Cardiac fibroblast (primary cell): ENCODE results near the gene PRKD1.
A peak's percentile ranks its signal among the peaks of the same experiment; 100 is the strongest.

Experiments
- DNase-seq, 2 donors: peaks; one replicate each; pipeline versions ENCODE4 v3.0.0 to v3.0.0-alpha.2; 2010; ENCODE audit warnings: low read depth in 2 of 2
- H3K4me3 ChIP-seq, 2 donors: replicated peaks in 1 of 2; 1 replicate in 1 of 2; 2 replicates in 1 of 2; pipeline ENCODE4 v1.5.1; 2011; ENCODE audit warnings: low read depth in 2 of 2, low read length in 2 of 2, mild to moderate bottlenecking in 2 of 2, moderate library complexity in 1 of 2
- TF ChIP-seq, protein P1 (sequence below): IDR thresholded peaks from one replicate; pipeline ENCODE4 v1.5.1; 2011; ENCODE audit warnings: low read depth, mild to moderate bottlenecking, low read length, inconsistent platforms

Gene PRKD1

DNA sequence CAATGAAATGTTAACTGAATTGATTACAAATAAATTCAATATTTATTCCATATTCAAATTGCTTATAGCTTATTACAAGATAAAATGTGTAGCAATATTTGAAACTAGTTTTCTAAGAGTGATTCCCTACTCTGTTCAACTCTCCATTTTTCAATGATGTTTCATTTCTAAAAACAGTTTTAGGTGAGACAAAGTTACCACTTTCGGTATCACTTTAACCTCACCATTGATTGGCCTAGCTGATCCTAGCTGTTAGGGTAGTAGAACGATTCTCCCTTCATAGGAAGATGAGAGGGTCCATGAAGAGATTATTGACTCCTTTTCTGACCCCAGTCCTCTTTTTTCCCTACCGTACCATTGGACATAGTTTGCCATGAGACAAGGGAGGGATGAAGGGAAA is 373.3 kb downstream of the PRKD1 start:
- H3K4me3 ChIP-seq = no peak overlapping the region
- no peak for DNase-seq
- TF ChIP-seq, protein P1, sequence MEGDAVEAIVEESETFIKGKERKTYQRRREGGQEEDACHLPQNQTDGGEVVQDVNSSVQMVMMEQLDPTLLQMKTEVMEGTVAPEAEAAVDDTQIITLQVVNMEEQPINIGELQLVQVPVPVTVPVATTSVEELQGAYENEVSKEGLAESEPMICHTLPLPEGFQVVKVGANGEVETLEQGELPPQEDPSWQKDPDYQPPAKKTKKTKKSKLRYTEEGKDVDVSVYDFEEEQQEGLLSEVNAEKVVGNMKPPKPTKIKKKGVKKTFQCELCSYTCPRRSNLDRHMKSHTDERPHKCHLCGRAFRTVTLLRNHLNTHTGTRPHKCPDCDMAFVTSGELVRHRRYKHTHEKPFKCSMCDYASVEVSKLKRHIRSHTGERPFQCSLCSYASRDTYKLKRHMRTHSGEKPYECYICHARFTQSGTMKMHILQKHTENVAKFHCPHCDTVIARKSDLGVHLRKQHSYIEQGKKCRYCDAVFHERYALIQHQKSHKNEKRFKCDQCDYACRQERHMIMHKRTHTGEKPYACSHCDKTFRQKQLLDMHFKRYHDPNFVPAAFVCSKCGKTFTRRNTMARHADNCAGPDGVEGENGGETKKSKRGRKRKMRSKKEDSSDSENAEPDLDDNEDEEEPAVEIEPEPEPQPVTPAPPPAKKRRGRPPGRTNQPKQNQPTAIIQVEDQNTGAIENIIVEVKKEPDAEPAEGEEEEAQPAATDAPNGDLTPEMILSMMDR = no peak

DNA sequence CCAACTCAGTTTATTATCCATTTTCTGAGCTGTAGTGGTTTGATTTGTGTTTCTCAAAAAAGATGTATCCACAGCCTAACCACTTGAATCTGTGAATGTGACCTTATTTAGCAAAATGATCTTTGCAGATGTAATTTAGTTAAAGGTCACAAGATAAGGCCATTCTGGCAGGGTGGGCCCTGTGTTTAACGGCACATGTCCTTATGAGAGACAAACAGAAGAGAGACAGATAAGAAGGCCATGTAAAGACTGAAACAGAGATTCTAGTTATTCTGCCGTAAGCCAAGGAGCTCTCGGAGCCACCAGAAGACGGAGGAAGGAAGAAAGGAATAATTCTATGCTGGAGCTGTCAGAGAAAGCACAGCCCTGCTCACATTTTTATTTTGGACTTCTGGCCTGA is 374.2 kb downstream of the PRKD1 start:
- DNase-seq = no peak
- H3K4me3 ChIP-seq = no peak overlapping the region
- TF ChIP-seq, protein P1 = no peak

DNA sequence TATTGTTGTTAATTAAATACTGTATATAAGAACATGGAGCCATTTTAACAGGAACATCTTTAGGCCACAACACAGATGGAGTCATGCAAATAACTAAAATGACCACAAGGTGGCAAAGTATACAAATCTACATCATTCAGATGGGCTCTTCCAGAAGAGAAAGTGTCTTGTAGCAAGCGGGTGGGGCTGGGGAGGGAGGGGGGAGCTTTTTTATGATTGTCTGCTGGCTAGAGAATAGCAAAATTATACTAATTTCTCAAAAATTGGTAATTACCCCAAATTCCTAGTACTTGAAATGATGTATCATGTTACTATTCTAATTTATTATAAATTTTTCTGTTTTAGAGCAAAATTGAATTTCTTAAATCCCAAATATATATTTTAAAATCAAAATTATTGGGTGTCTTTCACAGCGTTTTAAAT is 378.7 kb downstream of the PRKD1 start:
- TF ChIP-seq, protein P1 = peak; percentile 52
- no peak overlapping the region for H3K4me3 ChIP-seq
- peak; percentile 84 to 88 for DNase-seq

DNA sequence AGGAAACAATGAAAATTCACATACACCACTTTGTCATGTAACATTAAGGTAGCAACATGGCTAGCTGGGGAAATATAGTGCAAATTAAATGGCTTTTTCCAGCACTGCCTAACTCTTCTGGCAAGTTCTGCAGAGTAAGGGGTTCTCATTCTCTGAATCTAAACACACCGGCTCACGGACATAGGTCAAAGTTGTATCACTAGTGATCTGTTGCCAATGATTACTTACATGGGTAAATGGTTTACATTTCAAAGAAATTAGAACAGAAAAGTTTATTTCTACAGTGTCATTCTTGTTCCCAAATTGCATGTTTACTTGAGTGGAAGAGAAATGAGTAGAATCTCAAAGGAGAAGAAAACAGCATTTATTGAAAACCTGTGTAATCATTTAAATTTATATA is 381.9 kb downstream of the PRKD1 start:
- TF ChIP-seq, protein P1 = no peak
- DNase-seq = no peak
- H3K4me3 ChIP-seq = no peak overlapping the region

DNA sequence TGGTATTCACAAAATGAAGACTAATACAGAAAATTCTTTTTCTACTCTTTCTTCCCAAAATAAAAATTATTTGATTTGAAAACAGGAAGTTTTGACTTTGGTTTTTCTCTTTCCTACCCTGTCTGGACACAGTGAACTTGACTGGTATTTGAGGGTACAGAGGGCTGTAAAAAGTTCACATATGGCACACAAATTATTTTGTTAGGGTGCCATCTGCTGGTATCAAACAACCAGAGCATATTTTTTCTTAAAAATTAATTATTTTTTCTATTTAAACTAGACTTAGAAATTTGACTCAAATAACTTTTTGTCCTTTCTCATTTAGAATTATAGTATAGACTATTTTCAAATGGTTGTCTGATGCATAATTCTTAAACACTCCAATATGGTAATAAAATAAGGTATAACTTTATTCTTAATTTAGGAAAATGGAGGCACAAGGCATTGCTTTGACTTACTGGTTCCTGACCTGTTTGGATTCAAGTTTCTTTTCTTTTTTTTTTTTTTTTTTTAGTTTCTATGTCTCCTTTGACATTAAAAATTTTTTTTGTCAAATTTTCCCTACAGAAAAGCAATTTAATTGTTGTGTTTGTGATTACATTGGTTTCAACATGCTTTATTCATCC is 390.6 kb downstream of the PRKD1 start:
- TF ChIP-seq, protein P1 = peak; percentile 38
- H3K4me3 ChIP-seq = no peak overlapping the region
- DNase-seq = peak; percentile 58 to 60

DNA sequence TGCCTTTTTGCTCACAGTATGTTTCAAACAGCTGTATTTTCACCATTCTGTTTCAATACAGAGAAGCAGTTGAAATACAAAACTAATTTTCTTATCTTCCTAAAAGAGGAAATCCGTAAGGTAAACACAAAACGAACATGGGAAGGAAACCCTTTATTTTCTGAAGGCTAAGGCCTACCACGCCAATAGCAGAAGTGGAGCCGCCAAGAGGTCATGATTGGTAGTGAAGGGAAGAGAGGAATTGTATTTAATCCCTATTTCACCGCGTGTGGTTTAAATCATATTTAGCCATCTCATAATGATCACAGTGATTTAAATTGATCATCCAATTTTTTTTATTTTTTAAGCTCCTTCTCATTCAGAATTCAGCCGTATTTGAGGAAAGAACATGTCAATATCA is 398.2 kb downstream of the PRKD1 start:
- H3K4me3 ChIP-seq = no peak overlapping the region
- TF ChIP-seq, protein P1 = peak; percentile 26
- DNase-seq = peak; percentile 7 to 19

DNA sequence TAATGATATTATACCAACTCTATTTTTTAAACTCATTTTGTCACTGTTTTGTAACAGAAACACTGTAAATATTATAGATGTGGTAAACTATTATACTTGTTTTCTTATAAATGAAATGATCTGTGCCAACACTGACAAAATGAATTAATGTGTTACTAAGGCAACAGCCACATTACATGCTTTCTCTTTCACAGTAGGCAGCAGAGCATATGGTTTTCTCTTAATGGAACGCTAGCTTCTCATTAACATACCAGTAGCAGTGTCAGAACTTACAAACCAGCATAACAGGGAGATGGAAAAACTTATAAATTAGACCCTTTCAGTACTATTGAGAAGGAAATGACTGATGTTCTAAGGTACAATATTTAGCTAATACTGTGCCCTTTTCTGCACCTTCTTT is 398.8 kb downstream of the PRKD1 start:
- TF ChIP-seq, protein P1 = no peak
- no peak overlapping the region for H3K4me3 ChIP-seq
- peak in 1 of 2 donors; percentile 4 for DNase-seq
